Right lobe of liver (tissue), 4 donors: ENCODE data around the gene SLC6A20.

Source experiments
- CTCF ChIP-seq, 4 donors: fragments of 200-600 bp in 3 of 4; fragments of 450-650 bp in 1 of 4; IDR thresholded peaks; one replicate each; pipeline versions ENCODE4 v1.5.1 to v1.8.0; 2016 to 2022; ENCODE audit warnings: antibody characterized with exemption in 4 of 4, mild to moderate bottlenecking in 2 of 4
- POLR2A ChIP-seq: fragments of 450-650 bp; IDR thresholded peaks from one replicate; pipeline ENCODE4 v1.6.1; 2017; ENCODE audit warnings: antibody characterized with exemption, mild to moderate bottlenecking
- donor health status: DM: no; HTN: no; CAD: no.
- donor health status: DM: no; HTN: no; CAD: no.
- donor health status: DM: no; HTN: yes; CAD: no.

GRCh38 chr3:45773072-45773471, 23.3 kb downstream of the SLC6A20 start:
- TF ChIP-seq CTCF (IDR thresholded peaks at IDR 0.05) (no peak), POLR2A (no peak)
